AG10803 (cell line): ENCODE measurements around the gene CYP26B1.

ENCODE experiments used
- DNase-seq: peaks from one replicate; pipeline ENCODE4 v3.0.0; 2010; ENCODE audit warnings: low read depth
- H3K4me3 ChIP-seq: 2 replicates; pipeline ENCODE4 v1.5.1; 2011; ENCODE audit warnings: mild to moderate bottlenecking, low read length, control low read depth
- TF ChIP-seq, protein P1 (sequence below): conservative IDR thresholded peaks from 2 replicates; pipeline ENCODE4 v1.5.1; 2011; ENCODE audit warnings: mild to moderate bottlenecking, low read length, control low read depth, inconsistent platforms

Gene CYP26B1

GRCh38 chr2:72108121-72108520 is 39.5 kb downstream of the CYP26B1 start:
- TF ChIP-seq, protein P1, sequence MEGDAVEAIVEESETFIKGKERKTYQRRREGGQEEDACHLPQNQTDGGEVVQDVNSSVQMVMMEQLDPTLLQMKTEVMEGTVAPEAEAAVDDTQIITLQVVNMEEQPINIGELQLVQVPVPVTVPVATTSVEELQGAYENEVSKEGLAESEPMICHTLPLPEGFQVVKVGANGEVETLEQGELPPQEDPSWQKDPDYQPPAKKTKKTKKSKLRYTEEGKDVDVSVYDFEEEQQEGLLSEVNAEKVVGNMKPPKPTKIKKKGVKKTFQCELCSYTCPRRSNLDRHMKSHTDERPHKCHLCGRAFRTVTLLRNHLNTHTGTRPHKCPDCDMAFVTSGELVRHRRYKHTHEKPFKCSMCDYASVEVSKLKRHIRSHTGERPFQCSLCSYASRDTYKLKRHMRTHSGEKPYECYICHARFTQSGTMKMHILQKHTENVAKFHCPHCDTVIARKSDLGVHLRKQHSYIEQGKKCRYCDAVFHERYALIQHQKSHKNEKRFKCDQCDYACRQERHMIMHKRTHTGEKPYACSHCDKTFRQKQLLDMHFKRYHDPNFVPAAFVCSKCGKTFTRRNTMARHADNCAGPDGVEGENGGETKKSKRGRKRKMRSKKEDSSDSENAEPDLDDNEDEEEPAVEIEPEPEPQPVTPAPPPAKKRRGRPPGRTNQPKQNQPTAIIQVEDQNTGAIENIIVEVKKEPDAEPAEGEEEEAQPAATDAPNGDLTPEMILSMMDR = no peak
- DNase-seq = no peak
- H3K4me3 ChIP-seq = no peak overlapping the region

GRCh38 chr2:72106978-72107377 is 40.7 kb downstream of the CYP26B1 start:
- H3K4me3 ChIP-seq = no peak overlapping the region
- DNase-seq = no peak
- TF ChIP-seq, protein P1 = no peak

DNA sequence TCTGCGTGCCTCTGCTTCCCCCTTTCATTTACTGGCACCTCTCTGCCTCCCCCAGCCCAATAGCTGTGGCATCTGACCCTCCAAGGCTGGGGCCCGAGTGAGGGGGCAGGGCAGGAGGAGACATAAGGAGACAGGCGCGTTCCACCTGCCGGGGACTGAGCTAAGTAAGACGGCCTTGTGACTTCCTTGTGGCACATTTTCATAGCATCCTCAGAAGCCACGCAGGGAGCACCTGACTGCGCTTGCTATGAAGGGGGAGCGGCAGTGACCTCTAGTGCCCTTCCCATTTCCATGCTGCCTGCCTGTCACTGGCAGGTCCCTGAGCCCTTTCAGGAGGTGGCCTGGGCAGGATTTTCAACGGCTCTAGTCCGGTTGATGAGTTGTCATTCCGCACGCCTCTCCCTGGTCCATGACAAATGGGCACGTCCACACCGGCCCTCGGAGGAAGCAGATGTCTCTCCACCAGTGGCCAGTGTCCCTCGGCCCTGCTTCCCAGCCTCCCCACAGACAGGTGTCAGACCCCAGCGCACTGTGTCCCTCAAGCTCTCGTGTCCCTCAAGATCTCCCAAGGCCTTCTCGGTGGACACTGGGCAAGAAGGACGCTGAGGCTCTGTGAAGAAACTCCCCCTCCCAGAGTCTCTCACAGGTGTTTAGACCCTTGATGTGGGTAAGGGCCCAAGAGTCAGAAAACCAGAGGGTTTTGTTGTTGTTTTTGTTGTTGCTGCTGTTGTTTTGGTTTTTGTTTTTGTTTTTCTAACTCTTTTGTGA is 42.7 kb downstream of the CYP26B1 start:
- TF ChIP-seq, protein P1 = no peak
- H3K4me3 ChIP-seq = no peak overlapping the region
- no peak for DNase-seq

DNA sequence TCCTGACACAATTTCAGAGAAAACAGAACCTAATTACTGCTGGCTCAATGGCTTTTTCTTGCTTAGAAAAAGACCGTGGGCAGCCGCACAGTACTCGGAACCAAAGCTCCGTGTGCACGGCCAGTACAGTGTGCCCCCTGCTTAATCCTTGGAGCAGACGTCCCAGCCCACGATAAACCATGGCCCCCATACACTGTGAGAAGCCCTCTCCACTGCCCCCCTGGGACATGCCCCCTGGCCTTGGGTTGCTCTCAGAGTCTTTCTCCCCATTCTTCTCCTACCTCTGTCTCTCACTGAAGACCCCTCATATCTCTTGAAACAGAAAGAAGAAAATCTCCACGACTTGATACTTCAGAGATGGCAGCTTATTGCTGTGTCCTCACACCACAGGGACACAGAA is 44.0 kb downstream of the CYP26B1 start:
- H3K4me3 ChIP-seq = no peak overlapping the region
- DNase-seq = no peak
- TF ChIP-seq, protein P1 = no peak

DNA sequence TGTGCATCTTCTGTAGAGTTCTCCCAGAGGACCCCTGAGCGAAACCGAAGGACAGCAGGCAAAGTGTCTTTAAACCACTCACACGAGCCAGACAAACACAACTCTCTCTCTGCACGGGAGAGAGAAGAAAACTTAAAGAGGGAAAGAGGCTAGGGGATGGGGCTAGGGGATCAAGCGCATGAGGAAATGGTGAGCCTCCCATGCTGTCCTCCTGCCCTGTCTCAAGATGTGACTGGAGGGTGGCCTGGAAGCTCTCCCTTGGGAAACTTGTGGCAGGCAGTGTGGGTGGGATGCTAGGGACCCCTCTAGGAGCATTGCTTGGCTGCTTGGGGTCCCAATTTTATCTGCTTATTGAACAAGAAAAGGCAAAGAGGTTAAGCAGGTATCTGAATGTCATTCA is 44.5 kb downstream of the CYP26B1 start:
- H3K4me3 ChIP-seq = no peak overlapping the region
- TF ChIP-seq, protein P1 = no peak
- no peak for DNase-seq

DNA sequence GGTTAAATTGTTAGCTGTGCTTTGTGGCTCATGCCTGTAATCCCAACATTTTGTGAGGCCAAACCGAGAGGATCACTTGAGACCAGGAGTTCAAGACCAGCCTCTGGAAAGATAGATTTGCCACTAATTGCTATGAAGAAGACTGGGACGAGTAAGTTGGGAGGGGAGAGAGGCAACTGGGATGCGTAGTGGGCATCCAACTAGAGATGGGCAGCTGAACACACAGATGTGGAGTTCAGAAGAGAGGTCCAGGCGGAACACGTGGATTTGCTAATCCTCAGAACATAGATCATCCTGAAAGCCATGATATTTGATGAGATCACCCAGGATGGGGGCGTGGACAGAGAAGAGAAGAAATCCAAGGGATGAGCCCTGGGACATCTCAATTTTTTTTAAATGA is 48.7 kb downstream of the CYP26B1 start:
- DNase-seq = no peak
- H3K4me3 ChIP-seq = no peak overlapping the region
- TF ChIP-seq, protein P1 = no peak

DNA sequence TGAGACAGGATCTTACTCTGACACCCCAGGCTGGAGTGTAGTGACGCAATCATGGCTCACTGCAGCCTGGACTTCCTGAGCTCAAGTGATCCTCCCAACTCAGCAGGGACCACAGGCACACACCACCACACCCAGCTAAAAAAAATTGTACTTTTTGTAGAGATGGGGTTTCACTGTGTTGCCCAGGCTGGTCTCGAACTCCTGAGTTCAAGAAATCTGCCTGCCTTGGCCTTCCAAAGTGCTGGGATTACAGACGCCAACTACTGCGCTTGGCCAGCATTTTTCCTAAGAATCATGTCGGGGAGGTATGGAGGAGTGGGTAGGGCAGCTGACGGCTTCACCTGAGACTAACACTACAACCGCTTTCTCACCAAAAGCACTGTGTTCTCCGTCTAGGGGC is 50.4 kb downstream of the CYP26B1 start:
- TF ChIP-seq, protein P1 = no peak
- no peak overlapping the region for H3K4me3 ChIP-seq
- no peak for DNase-seq
